SKM-1 (cell line): ENCODE data around the gene EFNB3.

Experiments used
- DNase-seq: peaks from one replicate; lab custom pipeline; 2025; ENCODE audit not compliant: unreplicated experiment; lab: John Stamatoyannopoulos, UW

EFNB3 gene

DNA sequence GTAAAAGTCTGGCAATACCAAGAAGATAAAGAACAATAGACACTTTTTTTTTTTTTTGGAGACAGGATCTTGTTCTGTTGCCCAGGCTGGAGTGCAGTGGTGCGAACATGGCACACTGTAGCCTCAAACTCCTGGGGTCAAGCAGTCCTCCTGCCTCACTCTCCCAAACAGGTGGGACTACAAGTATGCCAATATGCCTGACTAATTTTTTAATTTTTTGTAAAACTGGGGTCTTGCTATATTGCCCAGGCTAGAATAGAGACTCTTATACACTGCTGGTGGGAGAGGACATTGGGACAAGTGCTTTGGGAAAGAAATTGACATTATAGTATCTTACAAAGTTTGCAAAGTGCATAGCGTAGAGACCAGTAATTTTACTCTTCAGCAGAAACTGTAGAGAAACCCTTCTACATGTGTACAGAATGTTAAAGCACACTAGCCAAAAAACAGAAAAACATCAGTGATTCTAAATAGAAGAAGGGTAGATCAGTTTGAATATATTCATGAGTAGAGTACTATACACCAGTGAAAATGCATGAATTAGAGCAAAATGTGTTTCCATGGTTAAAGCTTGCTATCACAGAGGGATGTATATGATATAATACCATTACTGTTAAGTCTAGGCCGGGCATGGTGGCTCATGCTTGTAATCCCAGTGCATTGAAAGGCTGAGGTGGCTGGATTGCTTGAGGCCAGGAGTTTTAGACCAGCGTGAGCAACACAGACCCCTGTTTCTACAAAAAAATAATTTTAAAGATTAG is 7.0 kb upstream of the EFNB3 start:
- no peak for DNase-seq

DNA sequence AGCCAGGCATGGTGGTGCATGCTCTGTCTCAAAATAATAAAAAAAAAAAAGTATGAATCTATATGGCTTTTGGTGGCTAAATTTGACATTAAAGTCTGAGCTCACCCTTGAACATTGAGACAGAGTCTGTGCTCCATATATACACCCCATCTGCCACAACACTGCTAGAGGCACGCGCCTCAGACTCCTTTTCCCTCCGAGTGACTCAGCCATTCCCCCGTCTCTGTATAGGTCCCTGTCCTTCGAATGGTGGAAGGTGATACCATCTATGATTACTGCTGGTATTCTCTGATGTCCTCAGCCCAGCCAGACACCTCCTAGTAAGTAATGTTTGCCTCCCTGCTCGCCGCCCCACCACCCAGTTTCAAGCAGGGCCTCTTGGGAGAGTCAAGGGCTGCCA is 4.5 kb upstream of the EFNB3 start:
- DNase-seq, result no peak

DNA sequence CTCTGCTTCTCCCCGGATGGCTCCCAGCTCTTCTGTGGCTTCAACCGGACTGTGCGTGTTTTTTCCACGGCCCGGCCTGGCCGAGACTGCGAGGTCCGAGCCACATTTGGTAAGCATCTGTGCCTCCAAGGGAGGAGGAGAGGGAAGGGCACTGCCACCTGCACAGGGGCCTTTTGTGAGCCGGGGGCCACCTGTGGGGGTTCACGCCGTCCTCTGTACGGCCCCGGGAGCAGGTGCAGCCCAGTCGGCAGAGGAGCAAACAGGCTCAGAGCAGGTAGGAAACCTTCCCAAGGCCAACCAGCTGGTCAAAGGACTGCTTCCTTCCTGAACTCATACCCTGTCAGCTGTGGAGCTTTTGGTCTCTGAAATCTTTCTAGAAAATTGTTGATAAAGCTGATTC is 3.3 kb upstream of the EFNB3 start:
- no peak for DNase-seq

DNA sequence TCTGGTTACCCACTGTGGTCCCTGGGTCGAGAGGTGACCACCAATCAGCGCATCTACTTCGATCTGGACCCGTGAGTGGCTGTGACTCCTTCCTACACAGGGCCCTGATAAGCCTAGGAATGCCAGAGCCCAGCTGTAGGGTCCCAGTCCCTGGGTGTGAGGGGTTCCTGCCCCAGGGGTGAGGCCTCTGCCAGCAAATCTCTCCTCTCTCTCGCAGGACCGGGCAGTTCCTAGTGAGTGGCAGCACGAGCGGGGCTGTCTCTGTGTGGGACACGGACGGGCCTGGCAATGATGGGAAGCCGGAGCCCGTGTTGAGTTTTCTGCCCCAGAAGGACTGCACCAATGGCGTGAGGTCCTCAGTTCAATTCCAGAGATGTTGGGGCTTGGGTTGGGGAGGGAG is 2.2 kb upstream of the EFNB3 start:
- no peak for DNase-seq

DNA sequence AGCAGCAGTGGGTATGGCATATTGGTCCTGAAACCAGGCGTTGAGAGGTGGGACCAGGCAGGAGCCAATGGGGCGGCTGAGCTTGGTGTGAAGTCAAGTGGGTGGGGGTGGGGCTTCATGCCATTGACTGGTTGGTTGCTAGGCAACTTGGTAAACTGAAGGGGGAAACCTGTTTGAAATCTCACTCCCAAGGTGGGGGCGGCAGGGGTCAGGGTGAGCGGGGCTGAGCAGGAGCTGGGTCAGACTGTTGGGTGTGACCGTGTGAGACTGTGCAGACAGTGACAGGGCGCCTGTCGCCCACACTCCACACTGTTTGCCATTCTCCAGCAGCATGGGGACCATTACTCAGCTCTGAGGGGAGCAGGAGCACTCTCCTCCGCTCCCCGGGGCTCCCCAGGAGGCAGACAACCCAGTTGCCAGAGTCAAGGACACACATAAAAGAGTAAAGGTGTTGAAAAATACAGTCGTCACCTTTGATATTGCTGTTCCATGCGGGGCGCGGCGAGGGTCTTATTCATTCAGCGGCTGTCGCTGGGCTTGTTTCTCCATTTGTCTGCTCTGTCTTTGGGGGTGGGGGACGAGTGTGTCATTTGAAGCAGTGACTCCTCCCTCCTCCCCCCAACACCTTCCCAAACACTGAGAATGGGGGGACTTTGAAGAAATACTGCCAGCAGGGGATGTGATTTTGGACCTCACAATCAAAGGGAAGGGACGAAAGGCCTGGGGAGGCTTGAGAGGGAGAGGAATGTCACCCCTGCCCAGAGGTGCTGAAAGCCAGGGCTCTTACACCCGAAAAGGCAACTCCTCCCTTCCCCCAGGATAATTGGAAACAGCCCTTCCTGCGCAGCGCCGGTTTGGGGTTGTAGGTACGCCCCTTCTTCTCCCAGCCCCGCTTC is 1.2 kb upstream of the EFNB3 start:
- no peak for DNase-seq

DNA sequence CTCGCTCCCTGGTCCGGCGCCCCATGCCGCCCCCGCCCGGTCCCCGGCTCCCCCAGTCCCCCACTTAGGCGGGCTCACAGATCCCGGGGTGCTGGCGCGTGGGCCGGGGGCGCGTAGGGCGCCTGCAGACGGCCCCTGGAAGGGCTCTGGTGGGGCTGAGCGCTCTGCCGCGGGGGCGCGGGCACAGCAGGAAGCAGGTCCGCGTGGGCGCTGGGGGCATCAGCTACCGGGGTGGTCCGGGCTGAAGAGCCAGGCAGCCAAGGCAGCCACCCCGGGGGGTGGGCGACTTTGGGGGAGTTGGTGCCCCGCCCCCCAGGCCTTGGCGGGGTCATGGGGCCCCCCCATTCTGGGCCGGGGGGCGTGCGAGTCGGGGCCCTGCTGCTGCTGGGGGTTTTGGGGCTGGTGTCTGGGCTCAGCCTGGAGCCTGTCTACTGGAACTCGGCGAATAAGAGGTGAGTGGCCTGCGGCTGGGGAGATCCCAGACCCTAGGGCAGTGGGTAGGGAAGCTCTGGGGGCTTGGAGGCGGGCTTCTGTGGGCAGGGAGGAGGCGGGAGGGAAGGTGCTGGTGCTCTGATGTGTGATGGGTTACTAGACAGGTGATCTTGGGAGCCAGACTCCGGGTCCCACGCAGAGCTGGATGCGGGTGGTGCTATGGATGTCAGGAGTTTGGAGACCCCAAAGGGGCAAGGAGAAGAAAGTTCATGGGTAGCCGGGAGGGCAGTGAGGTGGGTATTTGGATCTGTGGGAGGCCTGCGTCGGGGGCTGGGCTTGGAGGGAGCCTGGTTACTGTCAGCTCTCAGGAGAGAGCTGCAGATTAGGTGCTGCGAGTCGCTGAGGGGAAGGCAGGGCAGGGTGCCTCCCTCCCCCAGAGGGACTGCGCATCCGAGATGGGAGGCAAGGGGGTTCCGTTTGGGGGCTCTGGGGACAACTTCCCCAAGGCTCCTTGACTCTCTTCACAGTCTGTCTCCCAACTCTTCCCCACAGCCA is 560 bp downstream of the EFNB3 start:
- DNase-seq, result no peak

DNA sequence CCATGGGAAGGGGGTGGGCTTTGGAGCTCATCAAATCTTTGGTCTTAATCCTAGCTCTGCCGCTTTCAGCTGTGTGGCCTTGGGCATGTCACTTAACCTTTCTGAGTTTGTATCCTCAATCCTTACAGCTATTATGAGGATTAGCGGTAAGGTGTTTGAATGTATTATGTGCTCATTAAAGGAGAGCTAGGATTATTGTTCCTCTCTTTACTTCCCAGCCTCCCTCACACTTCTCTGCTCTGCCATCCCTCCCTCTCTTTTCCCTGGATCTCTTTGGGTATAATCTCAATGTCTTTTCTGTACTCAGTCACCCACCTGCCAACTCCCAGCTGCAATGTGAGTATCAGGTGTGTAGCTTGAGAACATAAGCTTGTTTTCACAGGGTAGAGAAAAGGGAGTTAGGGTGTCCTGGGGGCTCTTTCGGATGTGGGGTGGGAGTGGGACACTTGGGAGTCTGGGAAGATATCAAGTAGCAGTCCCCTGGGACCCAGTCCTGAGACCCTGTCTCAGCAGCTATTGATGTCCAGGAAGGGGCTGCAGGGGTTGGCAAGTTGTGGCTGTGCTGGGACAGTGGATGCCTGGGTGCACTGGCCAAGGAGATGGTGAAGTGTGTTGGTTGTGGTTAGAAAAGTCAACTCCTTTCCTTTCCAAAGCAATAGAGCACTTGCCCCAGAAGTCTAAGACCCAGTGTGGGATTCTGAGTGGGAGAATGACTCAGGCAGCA is 1.8 kb downstream of the EFNB3 start:
- DNase-seq, result no peak

DNA sequence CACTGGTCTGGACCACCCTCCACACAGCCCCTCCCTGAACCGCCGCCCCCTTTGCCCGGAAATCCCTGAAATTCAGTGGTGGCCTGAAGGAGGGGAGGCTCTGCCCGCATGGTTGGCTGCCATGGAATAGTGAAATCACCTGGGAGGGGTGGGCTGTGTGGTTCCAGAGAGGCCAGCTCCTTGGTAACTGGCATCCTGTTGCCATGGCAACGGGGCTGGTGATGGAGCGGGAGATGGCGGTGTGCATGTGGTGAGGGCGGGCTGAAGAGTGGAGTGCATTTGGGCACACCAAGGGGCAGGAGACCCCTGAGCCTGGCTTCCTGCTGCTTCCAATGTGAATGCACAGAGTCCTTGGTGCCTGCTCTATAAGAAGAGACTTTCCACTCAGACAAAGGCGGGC is 2.4 kb downstream of the EFNB3 start:
- DNase-seq, result no peak

DNA sequence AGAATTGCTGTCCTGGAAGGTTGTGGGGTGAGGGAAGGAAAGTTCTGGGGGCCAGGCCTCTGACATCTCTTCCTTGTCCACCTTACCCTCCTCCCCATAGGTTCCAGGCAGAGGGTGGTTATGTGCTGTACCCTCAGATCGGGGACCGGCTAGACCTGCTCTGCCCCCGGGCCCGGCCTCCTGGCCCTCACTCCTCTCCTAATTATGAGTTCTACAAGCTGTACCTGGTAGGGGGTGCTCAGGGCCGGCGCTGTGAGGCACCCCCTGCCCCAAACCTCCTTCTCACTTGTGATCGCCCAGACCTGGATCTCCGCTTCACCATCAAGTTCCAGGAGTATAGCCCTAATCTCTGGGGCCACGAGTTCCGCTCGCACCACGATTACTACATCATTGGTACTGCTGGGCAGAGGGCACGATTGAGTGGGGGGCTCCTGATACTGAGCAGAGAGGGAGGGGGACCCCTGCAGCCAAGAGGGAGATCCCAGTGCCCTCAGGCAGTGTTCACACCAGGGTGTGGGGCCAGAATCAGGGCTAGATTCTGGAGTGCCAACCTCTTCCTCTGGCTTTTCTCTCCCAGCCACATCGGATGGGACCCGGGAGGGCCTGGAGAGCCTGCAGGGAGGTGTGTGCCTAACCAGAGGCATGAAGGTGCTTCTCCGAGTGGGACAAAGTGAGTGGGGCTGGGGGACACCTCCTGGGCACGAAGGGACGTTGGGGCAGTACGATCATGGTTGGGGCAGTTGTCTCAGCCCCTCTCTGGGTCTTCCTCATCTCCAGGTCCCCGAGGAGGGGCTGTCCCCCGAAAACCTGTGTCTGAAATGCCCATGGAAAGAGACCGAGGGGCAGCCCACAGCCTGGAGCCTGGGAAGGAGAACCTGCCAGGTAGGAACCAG is 3.1 kb downstream of the EFNB3 start:
- DNase-seq, result no peak

DNA sequence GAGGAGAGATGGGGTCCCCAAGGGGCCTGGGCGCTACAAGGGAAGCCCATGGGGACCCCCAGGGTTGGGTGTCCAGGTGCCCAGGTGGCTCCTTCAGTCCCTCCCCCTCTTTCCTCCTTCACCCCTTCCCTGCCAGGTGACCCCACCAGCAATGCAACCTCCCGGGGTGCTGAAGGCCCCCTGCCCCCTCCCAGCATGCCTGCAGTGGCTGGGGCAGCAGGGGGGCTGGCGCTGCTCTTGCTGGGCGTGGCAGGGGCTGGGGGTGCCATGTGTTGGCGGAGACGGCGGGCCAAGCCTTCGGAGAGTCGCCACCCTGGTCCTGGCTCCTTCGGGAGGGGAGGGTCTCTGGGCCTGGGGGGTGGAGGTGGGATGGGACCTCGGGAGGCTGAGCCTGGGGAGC is 4.0 kb downstream of the EFNB3 start:
- no peak for DNase-seq

DNA sequence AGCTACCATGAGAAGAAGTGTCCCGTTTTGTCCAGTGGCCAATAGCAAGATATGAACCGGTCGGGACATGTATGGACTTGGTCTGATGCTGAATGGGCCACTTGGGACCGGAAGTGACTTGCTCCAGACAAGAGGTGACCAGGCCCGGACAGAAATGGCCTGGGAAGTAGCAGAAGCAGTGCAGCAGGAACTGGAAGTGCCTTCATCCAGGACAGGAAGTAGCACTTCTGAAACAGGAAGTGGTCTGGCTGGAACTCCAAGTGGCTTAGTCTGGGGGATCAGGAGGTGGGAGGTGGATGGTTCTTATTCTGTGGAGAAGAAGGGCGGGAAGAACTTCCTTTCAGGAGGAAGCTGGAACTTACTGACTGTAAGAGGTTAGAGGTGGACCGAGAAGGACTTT is 5.3 kb downstream of the EFNB3 start:
- no peak for DNase-seq

DNA sequence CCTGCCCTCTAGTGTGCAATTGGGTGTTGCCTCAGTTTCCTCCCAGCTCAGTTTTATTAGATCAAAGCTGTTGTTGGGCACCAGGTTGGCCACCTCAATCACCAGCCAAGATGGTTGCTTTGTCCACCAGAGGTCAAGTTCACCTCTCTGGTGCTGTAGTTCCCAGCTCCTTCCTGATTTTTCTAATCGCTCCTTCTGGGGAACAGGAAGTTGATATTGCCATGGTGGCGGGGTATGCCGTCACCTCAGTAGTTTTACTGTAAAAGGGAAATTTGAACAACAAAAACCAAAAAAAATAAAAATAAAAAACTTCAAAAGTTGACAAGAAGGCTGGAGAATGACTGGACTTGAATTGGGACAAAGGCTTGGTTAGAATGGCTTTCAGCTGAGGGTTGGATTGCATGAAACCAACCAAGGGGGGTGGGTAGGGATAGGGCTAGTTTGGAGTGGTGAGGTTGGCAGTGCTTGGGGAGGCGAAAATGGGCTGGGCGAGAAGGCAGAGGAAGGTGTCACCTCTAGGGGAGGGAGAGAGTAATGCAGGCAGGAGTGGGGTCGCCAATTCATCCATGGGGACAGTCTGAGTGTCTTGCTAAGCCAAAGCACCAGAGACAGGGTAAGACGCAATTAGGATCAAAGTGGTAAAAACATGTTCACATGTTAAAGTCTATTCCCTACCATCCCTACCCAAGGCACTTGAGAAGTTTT is 6.2 kb downstream of the EFNB3 start:
- no peak for DNase-seq

DNA sequence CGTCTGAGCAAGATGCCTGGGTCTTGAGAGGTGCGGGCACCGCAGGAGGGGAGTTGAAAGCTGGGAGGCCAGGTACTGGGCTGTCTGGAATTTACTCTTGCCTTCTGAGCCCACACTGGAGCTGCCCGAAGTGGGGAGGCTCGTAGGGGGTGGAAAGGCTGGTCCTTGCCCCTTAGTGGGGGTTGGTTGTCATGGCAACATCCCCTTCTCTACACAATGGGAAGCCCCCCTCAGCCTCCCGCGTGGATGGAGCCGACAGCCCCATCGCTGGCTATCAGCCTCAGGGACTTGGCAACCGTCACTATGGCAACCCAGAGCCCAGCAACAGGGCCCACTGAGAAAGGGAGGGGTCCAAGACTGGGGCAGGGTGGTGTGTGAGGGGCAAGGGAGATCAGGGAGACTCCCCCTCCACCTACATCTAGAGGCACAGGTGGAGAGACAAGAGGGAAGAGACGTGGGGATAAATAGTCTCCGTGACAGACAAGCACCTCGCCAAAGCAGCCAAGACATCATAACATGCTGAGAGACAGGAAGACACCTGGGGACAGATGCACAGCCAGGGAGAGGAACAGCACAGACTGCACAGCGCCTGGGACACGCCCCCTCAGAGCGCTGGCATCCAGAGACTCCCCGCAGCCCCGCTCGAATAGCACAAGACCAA is 7.2 kb downstream of the EFNB3 start:
- no peak for DNase-seq

DNA sequence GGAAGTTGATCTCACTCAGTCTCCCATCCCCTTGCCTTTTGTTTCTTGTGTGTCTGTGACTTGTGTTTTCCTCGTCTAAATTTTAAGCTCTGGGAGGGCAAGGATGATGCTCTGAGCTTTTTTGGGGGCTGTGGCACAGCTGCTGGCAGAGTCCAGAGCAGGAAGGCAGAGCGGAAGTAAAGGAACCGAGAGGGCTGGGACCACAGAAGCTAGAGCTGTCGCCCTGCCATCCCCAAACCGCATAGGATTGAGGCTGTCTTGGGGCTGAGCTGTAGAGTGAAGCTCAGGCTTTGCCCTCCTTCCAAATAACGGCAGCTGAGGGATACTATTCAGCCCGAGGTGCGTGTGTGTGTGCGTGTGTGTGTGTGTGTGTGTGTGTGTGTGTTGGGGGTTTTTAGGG is 8.8 kb downstream of the EFNB3 start:
- DNase-seq, result no peak

DNA sequence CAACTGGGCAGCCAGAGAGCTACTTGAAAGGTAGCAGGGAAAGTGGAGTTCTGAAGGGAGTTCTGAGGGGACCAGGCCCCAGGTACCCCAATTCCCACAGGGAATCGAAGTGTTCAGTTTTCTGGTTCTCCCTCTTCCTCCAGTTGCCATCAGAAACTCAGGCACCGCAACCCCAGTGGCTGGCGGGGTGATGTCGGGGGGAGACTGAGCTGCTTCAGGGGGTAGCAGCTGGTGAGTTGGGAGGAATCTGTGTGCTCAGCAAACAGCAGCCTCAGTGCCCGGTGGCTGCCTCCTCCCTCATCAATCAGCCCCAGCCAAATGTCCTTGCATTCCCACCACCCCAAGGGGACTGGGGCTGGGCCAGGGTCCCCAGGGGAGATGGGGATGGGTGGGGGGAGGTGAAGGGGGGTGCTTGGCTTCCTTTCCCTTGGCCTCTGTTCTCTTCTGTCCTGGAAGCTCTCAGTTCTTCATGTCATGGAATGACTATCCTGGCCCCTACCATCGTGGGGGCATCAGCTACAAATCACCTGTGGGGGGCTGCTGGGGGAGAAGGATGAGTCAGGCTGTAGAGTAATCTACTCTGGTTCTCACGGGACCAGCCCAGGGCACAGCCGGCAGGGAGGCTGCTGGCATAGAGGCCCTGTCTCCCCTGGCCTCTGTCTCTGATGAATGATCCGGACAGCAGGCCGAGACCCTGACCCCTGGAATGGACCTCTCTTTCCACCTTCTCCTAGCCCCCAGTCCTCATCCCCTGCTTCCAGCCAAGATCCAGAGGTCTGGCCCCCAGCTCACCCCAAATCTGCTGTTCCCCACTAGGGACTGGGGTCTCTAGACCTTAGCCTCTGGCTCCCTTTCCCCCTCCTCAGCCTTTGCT is 10.0 kb downstream of the EFNB3 start:
- no peak for DNase-seq

DNA sequence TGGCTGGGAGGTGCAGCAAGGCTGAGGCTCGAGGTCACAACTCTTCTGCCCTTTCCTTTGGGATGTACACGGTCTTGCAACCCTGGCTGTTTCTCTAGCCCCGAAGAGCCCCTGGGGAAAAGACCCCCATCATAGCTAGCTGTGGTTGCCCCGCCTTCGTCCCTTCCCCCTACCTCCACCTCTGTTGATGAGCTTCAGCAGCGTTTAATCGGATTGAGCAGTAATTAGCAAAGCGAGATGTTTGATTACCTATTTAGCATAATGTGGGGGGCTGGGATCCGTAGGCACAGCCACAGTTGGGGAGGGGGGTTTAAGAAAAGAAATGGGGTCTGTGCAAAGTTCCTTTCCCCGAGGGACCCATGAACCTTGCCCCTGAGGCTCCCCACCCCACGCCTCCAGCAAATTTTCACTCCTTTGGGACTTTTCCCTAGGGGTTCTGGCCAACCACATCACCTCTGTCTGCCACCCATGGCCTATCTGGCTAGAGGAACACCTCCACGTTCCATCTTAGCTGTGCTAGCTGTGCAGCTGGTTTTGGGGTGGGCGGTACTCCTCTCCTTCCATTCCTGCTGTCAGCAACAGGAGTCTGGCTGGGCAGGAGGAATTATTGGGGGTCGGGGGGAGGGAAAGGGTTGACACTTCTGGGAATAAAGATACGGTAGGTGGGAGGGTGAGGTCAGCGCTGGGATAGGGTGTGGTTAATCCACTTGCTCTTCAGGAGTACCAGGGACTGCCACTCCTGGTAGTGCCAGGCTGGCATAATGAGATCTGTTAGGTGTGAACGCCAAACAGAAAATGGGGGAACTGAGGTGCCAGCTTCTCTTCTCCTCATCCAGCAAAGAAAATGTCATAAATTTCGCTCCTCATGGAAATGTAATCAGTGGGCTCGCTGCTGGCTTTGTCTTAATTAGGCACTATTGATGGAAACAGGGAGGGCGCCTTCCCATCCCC is 11.2 kb downstream of the EFNB3 start:
- DNase-seq, result no peak
